CD4-positive, alpha-beta T cell treated with Interleukin-4 for 4 hours (primary cell): ENCODE data around the gene SDHB.

ENCODE experiments used
- DNase-seq: peaks from one replicate; pipeline ENCODE4 v3.0.0-alpha.2; 2020

Gene SDHB

DNA sequence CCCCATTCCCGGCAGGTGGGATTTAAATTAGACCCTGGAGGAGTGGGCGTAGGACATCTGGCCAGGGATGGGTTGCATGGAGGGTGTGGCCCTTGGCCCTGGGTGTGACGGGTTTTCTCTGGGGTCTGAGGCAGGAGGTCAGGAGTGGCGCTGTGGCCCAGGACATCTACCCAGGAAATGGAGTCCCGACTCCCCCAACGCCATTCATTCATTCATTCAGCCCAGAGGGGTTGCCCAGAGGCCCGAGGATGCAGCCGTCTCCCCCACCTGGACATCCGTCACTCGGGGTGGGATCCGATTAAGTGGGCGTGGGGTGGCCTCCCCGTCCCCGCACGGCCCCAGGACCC, 42.8 kb downstream of the SDHB start:
- DNase-seq = no peak

DNA sequence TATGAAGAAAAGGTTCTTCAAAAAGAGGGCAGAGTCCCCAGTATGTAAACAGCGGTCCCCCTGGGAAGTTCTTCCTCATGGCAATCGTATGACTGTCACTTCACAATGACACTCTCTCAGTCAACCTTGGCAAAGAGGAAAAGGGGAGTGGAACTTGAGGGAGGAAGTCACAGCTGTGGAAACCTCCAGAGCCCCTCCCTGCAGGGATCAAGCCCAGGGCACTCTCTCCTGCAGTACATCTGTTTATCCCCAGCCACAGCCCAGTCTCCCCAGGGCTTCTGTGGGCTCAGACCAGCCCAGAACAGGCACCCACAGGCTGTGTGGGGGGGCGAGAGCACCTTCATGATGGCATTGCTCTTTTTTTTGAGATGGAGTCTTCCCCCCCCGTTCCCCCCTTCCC, 44.1 kb downstream of the SDHB start:
- no peak for DNase-seq

DNA sequence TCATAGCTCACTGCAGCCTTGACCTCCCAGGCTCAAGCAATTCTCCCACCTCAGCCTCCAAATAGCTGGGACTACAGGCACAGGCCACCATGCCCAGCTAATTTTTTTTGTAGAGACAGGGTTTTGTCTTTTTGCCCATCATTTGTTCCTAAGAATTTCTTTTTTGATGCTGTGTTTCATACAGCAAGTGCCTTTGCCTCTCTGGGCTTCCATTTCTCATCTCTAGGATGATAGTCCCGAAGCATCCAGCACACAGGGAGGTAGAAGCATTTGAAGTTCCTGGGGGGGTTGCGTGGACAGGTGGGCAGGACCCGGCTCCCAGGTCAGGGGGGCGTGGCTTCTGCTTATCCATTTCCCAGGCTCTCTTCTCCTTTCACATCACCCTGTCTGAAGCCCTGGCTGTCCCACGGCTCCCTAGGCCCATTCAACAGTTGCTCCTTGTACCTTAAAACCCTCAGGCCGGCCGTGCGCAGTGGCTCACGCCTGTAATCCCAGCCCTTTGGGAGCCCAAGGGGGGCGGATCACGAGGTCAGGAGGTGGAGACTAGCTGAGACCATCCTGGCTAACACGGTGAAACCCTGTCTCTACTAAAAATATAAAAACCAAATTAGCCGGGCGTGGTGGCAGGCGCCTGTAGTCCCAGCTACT, 45.5 kb downstream of the SDHB start:
- DNase-seq = no peak

DNA sequence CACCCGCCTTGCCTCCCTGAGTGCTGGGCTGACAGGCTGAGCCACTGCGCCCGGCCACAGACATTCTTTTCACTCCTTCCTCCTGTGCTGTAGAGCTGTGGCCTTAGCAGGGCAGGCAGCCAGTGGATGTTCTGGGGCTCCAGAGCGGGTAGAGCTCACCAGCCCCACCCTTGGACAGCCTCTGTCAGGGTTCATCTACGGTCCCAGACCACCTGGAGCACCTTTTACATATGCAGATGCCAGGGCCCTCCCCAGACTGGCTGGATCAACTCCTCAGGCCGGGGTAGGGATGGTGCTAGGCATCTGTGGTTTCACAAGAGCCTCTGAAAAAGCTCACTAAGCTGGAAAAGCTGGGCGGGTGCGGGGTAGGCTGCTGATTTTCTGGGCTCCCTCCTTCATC, 46.7 kb downstream of the SDHB start:
- DNase-seq = no peak

DNA sequence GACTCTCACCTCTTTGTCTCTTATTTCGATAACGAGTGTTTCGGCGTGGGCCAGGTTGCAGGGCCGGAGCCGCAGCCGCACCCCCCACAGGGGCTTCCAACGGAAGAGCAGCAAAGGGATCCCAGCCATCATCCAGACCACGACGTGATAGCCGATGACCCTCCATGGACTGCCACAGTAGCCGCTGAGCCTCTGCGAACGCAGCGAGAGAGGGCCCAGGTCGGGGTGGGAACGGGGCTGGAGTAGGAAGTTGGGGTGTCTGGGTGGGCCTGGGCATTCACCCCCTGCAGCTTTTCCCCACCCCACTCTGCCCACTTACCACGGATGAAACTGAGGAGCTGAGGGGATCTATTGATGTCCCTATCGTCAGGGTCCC, 48.5 kb downstream of the SDHB start:
- no peak for DNase-seq

DNA sequence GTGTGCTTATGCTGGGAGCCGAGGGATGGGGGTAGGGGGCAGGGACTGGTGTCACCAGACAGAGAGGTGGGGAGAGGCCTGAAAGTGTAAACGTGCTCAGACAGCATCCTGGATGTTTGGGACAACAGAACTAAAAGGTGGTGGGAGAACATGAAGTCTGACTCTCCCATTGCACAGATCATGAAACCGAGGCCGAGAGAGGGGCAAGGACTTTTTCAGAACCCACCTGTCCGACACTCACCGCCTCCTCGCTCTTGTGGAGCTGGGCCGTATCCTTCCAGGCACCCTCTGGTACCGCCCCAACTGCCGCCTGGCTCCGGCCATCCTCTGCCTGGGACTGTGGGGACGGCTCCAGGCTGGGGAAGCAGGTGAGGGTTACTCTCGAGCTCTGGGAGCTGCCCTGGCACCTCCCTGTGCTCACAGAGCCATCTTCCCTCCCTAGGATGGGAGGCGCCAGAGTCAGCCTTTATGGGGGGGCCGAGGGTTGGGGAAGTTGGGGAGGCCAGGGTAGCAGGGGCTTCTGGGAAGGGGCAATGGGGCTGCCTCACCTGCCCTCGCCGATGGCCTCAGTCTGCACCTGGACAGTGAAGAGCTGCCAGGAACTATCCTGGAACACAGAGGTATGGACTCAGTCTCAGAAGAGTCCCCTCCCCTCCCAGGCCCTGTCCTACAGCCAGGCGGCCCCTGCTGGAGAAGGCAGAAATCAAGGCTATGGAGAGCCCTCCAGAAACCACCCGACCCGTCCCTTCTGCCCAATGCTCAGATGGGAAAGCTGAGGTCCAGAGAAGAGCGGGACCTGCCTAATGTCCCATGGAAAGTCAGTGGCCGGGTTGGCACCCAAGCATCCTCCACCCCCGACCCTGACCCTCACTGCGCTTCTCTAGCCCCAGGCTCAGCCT, 49.1 kb downstream of the SDHB start:
- DNase-seq = no peak

DNA sequence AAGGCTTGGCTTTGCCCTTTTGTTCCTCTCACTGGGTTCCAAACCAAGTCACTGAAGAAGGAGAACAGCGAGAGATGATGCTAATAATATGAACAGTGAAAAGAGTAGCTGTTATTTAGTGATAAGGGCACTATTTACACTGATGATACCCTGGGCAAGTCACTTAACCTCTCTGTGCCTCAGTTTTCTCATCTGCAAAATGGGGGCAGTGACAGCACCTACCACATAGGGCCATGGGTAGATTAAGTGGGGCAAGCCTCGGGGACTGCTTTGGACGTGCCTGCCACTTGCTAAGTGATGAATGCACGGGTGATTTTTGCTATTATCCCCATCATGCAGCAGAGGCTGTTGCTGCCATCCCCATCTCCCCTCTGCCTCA, 51.3 kb downstream of the SDHB start:
- no peak for DNase-seq

DNA sequence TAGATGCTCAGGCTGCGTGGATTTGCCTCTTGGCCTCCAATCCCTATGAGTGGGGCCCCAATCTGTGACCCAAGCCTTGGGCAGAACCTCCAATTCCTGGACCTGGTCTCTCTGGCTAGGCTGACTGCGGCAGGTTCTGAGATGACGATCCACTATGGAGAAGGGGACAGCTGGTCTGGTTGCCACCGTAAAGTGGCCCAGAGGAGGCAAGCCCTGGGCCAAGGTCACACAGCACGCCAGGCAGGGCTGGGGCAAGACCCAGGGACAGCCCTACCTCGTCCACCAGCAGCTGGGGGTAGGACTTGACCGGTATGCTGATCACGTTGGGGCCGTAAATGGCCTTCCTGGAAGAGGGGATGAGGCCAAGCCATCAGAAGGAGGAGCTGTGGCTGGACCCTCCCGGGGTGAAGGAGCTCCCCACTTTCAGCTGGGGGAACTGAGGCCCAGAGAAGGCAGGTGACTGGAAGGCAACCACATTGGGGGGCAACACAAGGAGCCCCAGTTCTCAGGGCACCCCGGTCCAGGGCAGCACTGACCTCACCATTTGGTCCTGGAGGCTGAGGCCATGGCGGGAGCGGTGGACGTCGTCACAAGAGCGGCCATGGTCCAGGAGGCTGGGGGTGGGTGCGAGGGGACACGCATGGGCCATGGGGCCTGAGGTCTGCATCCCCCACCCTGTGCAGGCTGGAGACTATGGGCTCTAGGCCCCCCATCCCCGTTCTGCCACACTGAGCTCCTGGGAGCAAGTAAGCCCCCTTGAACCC, 51.9 kb downstream of the SDHB start:
- DNase-seq = no peak

DNA sequence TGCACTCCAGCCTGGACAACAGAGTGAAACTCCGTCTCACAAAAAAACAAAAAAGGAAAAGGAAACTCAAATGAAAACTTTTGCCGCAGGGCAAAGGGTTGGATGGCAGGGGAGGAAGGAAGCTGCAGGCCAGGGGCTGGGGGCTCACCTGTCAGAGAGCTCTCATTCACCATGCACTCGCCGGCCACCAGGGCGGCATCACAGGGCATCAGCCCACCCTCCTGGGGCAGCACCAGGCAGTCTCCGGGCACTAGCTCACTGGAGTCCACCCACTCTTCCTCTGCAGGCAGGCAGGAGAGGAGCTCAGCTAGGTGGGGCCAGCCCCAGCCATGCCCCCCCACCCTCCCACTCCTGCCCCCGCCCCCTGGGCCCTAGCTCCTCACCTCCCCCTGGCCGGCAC, 54.0 kb downstream of the SDHB start:
- DNase-seq = no peak

DNA sequence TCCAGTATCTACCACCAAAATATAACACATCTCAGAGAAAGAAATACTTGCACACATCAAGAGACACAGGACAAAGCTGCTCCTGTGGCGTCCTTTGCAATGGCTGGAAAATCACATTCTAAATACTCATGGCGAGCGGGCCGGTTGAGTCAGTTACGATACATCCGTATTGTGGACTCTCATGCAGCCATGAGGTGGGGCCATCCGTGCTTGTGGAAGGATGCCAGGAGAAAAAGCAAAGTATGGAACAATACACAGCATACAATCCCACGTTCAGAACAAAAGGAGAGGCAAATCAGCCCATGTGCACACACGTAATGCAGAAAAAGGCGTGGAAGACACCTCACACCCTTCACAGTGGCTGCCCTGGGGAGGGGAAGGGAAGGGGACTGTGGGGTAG, 55.2 kb downstream of the SDHB start:
- no peak for DNase-seq

DNA sequence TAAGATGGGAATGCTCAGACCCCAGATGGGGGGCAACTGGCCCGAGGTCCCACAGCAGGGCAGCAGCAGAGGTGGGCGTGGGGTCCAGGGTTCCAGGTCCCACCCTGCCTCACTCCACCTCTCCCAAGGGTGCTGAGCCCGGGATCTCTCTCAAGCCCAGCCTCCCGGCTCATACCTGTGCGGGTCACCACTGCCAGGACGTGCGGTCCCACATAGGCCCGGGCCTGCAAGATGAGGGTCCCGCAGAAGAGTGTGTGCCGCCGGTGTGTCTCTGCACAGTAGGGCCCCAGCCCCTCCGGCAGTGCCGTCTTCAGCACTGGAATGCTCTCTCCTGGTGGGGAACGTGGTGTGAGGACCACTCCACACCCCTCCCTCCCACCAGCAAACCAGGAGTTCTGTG, 57.0 kb downstream of the SDHB start:
- DNase-seq = no peak

DNA sequence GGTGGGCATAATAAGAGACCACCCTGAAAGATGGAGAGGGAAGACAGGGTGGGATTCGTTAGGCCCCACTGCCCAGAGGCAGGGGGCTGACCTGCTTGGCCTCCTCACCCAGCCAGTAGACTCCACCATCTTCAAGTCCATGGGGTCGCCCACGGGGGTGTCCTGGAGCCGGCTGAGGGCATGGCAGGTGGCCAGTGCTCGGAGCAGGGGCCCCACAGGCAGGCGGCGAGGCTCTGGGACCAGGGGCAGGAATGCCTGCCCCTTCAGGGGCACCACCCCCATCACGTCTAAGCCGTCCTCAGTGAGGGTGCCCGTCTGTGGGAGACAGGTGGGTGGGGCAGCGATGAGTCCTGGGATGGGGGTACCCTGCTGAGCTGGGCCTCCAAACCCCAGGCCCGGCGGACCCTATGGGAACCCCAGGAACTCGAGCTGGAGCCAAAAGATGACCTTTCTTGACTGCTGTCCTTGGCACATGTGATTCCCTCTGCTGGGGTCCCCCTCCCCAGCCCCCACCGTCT, 60.3 kb downstream of the SDHB start:
- DNase-seq = no peak

DNA sequence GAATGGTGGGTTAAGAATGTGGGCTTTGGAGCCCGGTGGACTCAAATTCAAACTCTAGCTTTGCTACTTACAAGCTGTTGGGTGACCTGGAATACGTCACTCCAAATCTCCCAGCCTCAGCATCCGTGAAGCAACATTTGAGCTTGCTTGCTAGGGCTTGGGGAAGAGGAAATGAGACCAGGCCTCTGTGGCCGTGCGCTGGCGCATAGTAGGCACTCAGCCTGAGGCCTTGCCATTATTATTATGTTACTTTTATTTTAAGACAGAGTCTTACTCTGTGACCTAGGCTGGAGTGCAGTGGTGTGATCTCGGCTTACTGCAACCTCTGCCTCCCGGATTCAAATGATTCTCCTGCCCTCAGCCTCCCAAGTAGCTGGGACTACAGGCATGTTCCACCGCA, 61.2 kb downstream of the SDHB start:
- DNase-seq = no peak

DNA sequence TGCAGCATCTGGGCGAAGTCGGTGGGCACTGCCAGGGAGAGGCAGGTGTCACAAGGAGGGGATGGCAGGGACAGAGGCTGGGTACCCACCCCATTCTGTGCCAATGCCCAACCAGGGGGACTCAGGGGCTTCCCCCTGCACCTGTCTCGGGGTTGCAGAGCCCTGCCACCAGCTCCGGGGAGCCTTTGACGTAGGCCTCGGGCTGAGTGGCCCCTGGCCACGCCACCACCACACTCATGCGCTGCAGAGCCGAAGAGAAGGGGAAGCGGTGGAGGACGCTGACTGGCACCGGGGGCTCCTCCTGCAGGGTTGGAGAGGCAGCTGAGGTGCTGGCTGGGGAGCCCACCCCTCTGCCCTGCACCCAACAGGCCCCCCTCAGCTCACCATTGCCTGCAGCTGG, 61.7 kb downstream of the SDHB start:
- no peak for DNase-seq

DNA sequence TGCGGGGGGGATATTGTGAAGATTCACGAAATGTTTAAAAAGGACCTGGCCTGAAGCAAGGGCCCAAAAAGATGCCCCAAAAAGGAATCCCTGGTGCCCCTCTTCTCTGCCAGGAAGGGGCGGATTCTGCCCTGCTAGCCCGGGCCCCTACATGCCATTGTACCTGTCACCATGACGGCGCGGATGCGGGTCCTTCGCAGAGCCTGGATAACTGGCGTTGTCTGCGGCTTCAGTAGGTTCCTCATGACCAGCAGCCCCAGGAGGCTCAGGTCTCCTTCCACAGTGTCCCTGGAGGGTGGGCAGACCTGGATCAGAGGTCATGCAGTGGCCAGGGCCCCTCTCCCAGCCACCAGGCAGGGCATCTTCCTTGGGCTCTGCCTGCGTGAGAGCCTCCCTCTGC, 62.3 kb downstream of the SDHB start:
- DNase-seq = no peak

DNA sequence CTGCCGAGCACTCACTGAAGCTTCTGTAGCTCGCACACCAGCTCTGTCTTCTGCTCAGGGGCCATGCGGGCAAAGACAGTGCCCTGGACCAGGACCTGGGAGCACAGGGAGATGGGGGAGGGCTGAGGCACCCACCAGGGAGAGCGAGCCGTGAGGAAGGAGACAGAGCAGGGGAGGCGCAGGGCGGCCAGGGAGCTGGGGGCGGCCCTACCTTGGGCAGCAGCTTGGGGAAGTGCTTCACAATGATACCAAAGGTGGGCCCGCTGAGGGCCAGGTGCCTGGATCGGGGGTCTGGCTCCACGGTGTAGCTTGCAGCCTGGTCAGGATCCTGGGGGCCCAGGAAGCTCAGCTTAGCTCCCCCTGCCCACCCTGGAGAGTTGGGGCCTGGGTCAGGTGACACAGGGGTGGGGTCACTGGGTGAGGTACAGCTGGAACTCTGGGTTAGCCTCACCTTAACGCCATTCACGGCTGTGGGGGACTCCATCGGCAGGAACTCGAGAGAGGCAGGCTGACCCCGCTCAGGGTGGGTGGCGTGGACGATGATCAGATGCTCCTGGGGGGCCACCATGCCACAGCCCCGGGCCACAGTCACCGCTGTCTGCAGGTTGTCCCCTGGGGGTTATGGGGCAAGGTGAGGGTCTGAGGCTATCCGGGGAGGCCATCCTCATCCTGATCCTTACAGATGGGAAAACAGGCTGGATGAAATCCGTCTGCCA, 64.0 kb downstream of the SDHB start:
- DNase-seq = no peak

DNA sequence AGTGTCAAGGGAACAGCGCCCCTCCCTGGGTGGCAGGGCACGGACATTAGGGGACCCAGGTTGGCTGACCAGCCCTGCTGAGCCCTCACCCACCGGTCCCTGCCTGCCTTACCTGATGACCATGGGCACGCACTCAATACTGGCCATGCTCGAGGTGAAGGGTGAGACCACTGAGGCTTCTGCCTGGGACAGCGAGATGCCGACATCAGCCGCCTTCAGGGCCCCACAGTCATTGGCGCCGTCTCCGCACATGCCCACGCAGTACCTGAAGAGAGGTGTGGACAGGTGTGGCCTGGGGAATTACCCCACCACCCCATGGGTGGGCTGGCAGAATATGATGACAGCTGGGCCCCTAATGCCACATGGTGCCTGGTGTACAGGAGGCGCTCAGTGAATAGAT, 65.6 kb downstream of the SDHB start:
- no peak for DNase-seq

DNA sequence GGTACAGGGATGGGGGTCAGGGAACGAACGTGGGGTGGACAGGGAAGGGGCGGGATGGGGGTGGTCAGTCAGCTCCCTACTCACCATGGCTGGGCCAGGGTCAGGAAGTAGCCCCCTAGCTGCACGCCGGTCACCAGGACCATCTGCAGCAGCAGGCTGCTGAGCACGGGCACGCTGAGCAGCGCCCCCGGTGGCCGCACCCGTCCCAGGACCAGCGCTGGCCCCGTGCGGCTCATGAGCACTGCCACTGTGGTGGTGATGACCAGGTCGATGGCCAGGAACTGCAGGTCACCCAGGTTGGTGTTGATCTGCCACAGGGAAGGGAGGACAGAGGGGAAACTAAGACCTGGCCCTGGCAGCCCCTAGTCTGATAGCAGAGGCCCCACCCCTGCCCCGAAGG, 66.9 kb downstream of the SDHB start:
- no peak for DNase-seq

DNA sequence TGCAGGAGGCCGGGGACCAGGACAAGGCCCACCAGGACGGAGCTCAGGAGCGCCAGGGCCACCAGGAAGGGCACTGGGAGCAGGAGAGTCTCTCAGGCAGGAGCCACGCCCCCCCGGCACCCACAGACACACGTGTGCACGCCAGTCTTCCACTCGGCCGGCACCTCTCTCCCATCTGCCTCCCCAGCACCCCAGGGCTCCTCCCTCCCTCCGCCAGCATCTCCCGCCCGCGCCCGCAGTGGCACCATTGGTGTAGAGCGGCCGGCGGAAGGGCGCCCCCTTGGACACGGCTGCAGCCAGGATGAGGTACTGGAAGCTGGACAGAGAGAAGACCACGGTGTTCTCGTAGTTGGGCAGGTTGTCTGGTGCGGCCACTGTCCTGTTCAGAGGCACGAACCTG, 67.3 kb downstream of the SDHB start:
- DNase-seq = no peak

DNA sequence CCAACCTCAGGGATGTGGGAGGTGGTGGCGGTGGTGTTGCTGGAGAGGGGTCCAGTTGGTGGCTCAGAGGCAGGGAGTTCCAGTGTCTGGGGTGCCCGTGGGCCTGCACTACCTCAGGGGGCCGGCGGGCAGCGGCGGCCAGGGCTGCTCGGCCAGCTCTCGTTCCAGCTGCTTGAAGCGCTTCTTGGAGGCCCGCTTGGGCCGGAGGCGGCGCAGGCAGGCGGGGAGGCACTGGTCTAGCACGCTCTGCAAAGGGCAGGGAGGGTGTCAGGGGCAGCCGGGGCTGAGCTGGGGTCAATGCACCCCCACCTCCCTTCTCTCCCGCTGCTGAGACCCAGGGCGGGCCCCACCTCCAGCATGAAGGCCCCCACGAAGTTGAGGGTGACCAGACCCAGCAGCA, 67.7 kb downstream of the SDHB start:
- no peak for DNase-seq

DNA sequence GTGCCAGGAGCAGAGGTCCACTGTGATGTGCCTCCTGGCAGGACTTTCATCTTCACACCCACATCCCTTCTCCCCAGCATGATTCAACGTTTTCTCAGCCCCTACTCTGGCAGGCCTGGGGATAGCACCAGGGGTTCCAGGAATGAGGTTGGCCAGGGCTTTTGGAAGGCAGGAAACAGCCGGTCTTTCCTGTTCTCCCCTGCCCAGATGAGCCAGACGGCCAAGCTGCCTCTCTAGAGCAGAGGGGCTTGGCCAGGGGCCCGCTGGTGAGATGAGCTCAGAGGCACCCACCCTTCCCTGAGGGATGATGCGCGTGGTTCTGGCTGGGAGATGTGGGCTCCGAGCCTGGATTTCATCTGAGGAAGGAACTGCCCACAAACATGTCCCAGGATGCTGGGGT, 69.1 kb downstream of the SDHB start:
- DNase-seq = no peak

DNA sequence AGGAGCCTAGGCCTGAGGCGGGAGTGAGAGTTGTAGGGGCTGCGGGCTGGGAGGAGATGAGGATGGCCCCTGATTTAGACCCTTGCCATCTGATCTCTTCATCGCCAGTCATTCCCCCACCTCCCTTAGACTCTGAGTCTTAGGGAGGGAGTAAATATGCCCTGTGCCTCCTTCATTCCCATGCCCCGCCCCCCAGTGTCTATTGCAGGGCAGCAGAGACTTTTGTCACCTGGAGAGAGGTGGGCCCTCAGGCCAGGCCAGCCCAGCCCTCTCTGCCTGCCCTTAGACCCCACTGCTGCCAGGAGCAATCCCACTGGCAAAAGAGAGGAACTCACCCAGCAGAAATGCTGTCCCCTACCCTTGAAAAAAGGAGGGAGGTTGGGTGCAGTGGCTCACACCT, 70.2 kb downstream of the SDHB start:
- DNase-seq = no peak

DNA sequence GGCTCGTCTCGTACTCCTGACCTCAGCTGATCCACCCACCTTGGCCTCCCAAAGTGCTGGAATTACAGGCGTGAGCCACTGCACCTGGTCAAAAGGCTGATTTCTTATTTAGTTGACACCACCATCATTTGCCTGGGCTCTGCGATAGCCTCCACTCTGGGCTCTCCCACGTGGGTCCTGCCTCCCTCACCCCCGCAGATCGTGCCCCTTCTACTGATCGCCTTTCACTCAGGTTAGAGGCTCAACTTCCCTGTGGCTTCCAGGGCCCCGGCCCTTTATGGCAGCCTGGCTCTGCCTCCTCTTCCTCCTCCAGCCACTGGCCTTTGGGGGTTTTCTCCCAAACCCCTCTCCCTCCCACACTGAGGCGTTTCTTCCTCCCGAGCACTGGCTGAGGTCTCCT, 70.9 kb downstream of the SDHB start:
- no peak for DNase-seq
